ENCODE results near the gene DNAJC28. TPM values are rescaled to one million over a fixed set of nuclear protein-coding genes. Genes with fewer than 3 reads are reported as not detected.

DNAJC28 gene
- total RNA-seq, 1 donor: 4.0 TPM

- no peak overlapping the region for H2AFZ ChIP-seq (ENCODE audit: low read length)
- TF ChIP-seq, protein P1, sequence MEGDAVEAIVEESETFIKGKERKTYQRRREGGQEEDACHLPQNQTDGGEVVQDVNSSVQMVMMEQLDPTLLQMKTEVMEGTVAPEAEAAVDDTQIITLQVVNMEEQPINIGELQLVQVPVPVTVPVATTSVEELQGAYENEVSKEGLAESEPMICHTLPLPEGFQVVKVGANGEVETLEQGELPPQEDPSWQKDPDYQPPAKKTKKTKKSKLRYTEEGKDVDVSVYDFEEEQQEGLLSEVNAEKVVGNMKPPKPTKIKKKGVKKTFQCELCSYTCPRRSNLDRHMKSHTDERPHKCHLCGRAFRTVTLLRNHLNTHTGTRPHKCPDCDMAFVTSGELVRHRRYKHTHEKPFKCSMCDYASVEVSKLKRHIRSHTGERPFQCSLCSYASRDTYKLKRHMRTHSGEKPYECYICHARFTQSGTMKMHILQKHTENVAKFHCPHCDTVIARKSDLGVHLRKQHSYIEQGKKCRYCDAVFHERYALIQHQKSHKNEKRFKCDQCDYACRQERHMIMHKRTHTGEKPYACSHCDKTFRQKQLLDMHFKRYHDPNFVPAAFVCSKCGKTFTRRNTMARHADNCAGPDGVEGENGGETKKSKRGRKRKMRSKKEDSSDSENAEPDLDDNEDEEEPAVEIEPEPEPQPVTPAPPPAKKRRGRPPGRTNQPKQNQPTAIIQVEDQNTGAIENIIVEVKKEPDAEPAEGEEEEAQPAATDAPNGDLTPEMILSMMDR (IDR thresholded peaks at IDR 0.05; ENCODE audit: extremely low read depth, low read depth, low read length): no peak
- H3K79me2 ChIP-seq (ENCODE audit: insufficient read depth, low read length): peaks cover 66% of the 10 kb centered on the region
- H3K4me3 ChIP-seq (ENCODE audit: insufficient read depth, low read length): no peak overlapping the region
- H3K9me3 ChIP-seq (ENCODE audit: low read depth, low read length): no peaks in the 10 kb centered on the region
- peaks cover 14% of the 10 kb centered on the region for H4K20me1 ChIP-seq (ENCODE audit: insufficient read depth, low read length)
- H3K4me1 ChIP-seq (ENCODE audit: insufficient read depth, low read length): peaks cover 25% of the 10 kb centered on the region
- peak overlapping the region; percentile 92 for H3K4me2 ChIP-seq (ENCODE audit: insufficient read depth, low read length)
- peaks cover 34% of the 10 kb centered on the region for H3K36me3 ChIP-seq (ENCODE audit: insufficient read depth, low read length)
- H3K27me3 ChIP-seq (ENCODE audit: insufficient read depth, low read length): no peaks in the 10 kb centered on the region
- peak overlapping the region; percentile 100 for H3K27ac ChIP-seq (ENCODE audit: low read depth, low read length)
- peak; percentile 91 for DNase-seq (ENCODE audit: insufficient read length, low spot score, missing footprints)
These were observed 48.1 kb upstream of the DNAJC28 start for GRCh38 chr21:33539616-33540015.

GRCh38 chr21:33537212-33537611 is 45.7 kb upstream of the DNAJC28 start:
- no peak overlapping the region for H3K27ac ChIP-seq (ENCODE audit: low read depth, low read length)
- TF ChIP-seq, protein P1 (IDR thresholded peaks at IDR 0.05; ENCODE audit: extremely low read depth, low read depth, low read length): no peak
- no peak for DNase-seq (ENCODE audit: insufficient read length, low spot score, missing footprints)
- no peak overlapping the region for H3K4me2 ChIP-seq (ENCODE audit: insufficient read depth, low read length)
- no peak overlapping the region for H3K4me3 ChIP-seq (ENCODE audit: insufficient read depth, low read length)
- peaks cover 55% of the 10 kb centered on the region for H3K36me3 ChIP-seq (ENCODE audit: insufficient read depth, low read length)
- H3K9me3 ChIP-seq (ENCODE audit: low read depth, low read length): no peaks in the 10 kb centered on the region
- peaks cover 48% of the 10 kb centered on the region for H3K79me2 ChIP-seq (ENCODE audit: insufficient read depth, low read length)
- no peaks in the 10 kb centered on the region for H3K27me3 ChIP-seq (ENCODE audit: insufficient read depth, low read length)
- H3K4me1 ChIP-seq (ENCODE audit: insufficient read depth, low read length): peaks cover 23% of the 10 kb centered on the region
- no peaks in the 10 kb centered on the region for H4K20me1 ChIP-seq (ENCODE audit: insufficient read depth, low read length)
- no peak overlapping the region for H2AFZ ChIP-seq (ENCODE audit: low read length)

DNA sequence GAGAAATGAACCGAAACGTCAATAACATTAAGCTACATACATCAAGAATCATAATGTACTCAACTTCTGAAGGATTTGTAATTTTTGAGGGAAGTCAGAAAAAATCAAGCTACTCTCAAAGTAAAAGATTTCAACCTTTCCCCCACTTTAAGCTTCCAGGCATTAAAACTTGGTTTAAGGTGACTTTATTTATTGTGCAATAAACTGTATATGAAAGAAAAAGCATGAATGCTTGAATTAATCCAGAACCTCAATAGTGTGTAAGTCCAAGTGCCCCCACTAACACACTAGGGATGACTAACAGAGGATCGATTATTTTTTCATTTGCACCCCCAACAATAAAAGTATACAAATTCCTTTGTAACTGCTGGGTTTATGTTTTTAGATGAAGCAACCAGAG is 39.5 kb upstream of the DNAJC28 start:
- H2AFZ ChIP-seq (ENCODE audit: low read length): no peak overlapping the region
- DNase-seq (ENCODE audit: insufficient read length, low spot score, missing footprints): no peak
- no peaks in the 10 kb centered on the region for H3K9me3 ChIP-seq (ENCODE audit: low read depth, low read length)
- no peaks in the 10 kb centered on the region for H3K4me1 ChIP-seq (ENCODE audit: insufficient read depth, low read length)
- H3K79me2 ChIP-seq (ENCODE audit: insufficient read depth, low read length): no peaks in the 10 kb centered on the region
- no peak overlapping the region for H3K4me2 ChIP-seq (ENCODE audit: insufficient read depth, low read length)
- no peaks in the 10 kb centered on the region for H4K20me1 ChIP-seq (ENCODE audit: insufficient read depth, low read length)
- peaks cover 74% of the 10 kb centered on the region for H3K36me3 ChIP-seq (ENCODE audit: insufficient read depth, low read length)
- no peak overlapping the region for H3K4me3 ChIP-seq (ENCODE audit: insufficient read depth, low read length)
- H3K27me3 ChIP-seq (ENCODE audit: insufficient read depth, low read length): no peaks in the 10 kb centered on the region
- no peak overlapping the region for H3K27ac ChIP-seq (ENCODE audit: low read depth, low read length)
- TF ChIP-seq, protein P1 (IDR thresholded peaks at IDR 0.05; ENCODE audit: extremely low read depth, low read depth, low read length): no peak

- no peak for DNase-seq (ENCODE audit: insufficient read length, low spot score, missing footprints)
- H3K79me2 ChIP-seq (ENCODE audit: insufficient read depth, low read length): no peaks in the 10 kb centered on the region
- no peaks in the 10 kb centered on the region for H3K27me3 ChIP-seq (ENCODE audit: insufficient read depth, low read length)
- TF ChIP-seq, protein P1 (IDR thresholded peaks at IDR 0.05; ENCODE audit: extremely low read depth, low read depth, low read length): no peak
- H3K9me3 ChIP-seq (ENCODE audit: low read depth, low read length): no peaks in the 10 kb centered on the region
- H3K4me1 ChIP-seq (ENCODE audit: insufficient read depth, low read length): no peaks in the 10 kb centered on the region
- no peak overlapping the region for H3K4me3 ChIP-seq (ENCODE audit: insufficient read depth, low read length)
- peaks cover 52% of the 10 kb centered on the region for H3K36me3 ChIP-seq (ENCODE audit: insufficient read depth, low read length)
- no peak overlapping the region for H2AFZ ChIP-seq (ENCODE audit: low read length)
- no peaks in the 10 kb centered on the region for H4K20me1 ChIP-seq (ENCODE audit: insufficient read depth, low read length)
- H3K27ac ChIP-seq (ENCODE audit: low read depth, low read length): no peak overlapping the region
- H3K4me2 ChIP-seq (ENCODE audit: insufficient read depth, low read length): no peak overlapping the region
These were observed 31.4 kb upstream of the DNAJC28 start for GRCh38 chr21:33522953-33523349.

Measured in osteoblast (primary cell).